Natural killer cell treated with Interleukin-12 subunit alpha and Interleukin-12 subunit beta and Interleukin-15 and Interleukin-18, amount 100 ng/mL, for 72 hours (primary cell): ENCODE data around the gene COPS6. TPM values are rescaled to one million over a fixed set of nuclear protein-coding genes. Genes with fewer than 3 reads are reported as not detected.
A peak's percentile ranks its signal among the peaks of the same experiment; 100 is the strongest.
"Not testable (repeated sequence)": the region's sequence is repeated elsewhere in the genome, so short reads cannot be mapped to it uniquely, and the experiment has no call there.

ENCODE experiments used
- ATAC-seq, 2 donors: fragments of 150-1000 bp; cut with Tn5 transposase in 1 of 2; sonication (Bioruptor Pico), chemical (Tn5 transposase) in 1 of 2; 2 replicates each; pipeline ENCODE4 v1.10.0; 2021
- DNase-seq: peaks from one replicate; pipeline ENCODE4 v3.0.0; 2022; ENCODE audit warnings: low spot score
- H3K27ac Mint-ChIP-seq, 2 donors: 1 replicate in 1 of 2; 2 replicates in 1 of 2; pipeline ENCODE4 v1.8.0; 2022; ENCODE audit warnings: mixed read lengths in 2 of 2, mild to moderate bottlenecking in 1 of 2, moderate library complexity in 1 of 2
- H3K27me3 Mint-ChIP-seq, 2 donors: 1 replicate in 1 of 2; 2 replicates in 1 of 2; pipeline ENCODE4 v1.8.0; 2022; ENCODE audit warnings: mixed read lengths in 2 of 2
- H3K36me3 Mint-ChIP-seq: one replicate; pipeline ENCODE4 v1.8.0; 2022; ENCODE audit warnings: mixed read lengths
- H3K4me1 Mint-ChIP-seq, 2 donors: 1 replicate in 1 of 2; 2 replicates in 1 of 2; pipeline ENCODE4 v1.8.0; 2022; ENCODE audit warnings: low read depth in 2 of 2, mixed read lengths in 2 of 2, mild to moderate bottlenecking in 1 of 2
- H3K4me3 Mint-ChIP-seq: one replicate; pipeline ENCODE4 v1.8.0; 2022; ENCODE audit warnings: mixed read lengths
- H3K9me3 Mint-ChIP-seq: 2 replicates; pipeline ENCODE4 v1.8.0; 2022; ENCODE audit warnings: mixed read lengths
- total RNA-seq, 2 donors: library from RNA; stranded (reverse); gene quantifications; one replicate each; pipeline ENCODE4 v1.2.3, GENCODE V29; 2022

Gene COPS6
- total RNA-seq, 2 donors from 2014 or later, result 81.8 to 88.8 TPM

- Mint-ChIP-seq H3K4me3 (peak overlapping the region; percentile 95), H3K27me3 (no peaks in the 10 kb centered on the region), H3K36me3 (no peaks in the 10 kb centered on the region), H3K27ac (peak overlapping the region; percentile 99), H3K9me3 (no peaks in the 10 kb centered on the region), H3K4me1 (peaks cover 31 to 34% of the 10 kb centered on the region in 2 donors)
- peak; percentile 55 to 58 for ATAC-seq
- no peak for DNase-seq
Observed at GRCh38 chr7:100119970-100120732, 31.4 kb downstream of the COPS6 start.

- Mint-ChIP-seq H3K4me3 (peak overlapping the region; percentile 95), H3K9me3 (no peaks in the 10 kb centered on the region), H3K27me3 (no peaks in the 10 kb centered on the region), H3K27ac (peak overlapping the region; percentile 99), H3K4me1 (peaks cover 33 to 36% of the 10 kb centered on the region in 2 donors), H3K36me3 (no peaks in the 10 kb centered on the region)
- no peak for DNase-seq
- ATAC-seq, result no peak
Observed at GRCh38 chr7:100120733-100121036, 31.9 kb downstream of the COPS6 start.

GRCh38 chr7:100122067-100122466 is 33.3 kb downstream of the COPS6 start:
- Mint-ChIP-seq H3K4me1 (peaks cover 29 to 41% of the 10 kb centered on the region in 2 donors), H3K9me3 (no peaks in the 10 kb centered on the region), H3K36me3 (no peaks in the 10 kb centered on the region), H3K27me3 (no peaks in the 10 kb centered on the region), H3K27ac (no peak overlapping the region), H3K4me3 (no peak overlapping the region)
- no peak for DNase-seq
- no peak for ATAC-seq

GRCh38 chr7:100122568-100122967 is 33.8 kb downstream of the COPS6 start:
- DNase-seq (no peak), ATAC-seq (no peak)
- H3K27me3 Mint-ChIP-seq, result no peaks in the 10 kb centered on the region
- H3K27ac Mint-ChIP-seq, result no peak overlapping the region
- no peak overlapping the region for H3K4me3 Mint-ChIP-seq
- no peaks in the 10 kb centered on the region for H3K36me3 Mint-ChIP-seq
- peaks cover 29 to 41% of the 10 kb centered on the region in 2 donors for H3K4me1 Mint-ChIP-seq
- H3K9me3 Mint-ChIP-seq, result no peaks in the 10 kb centered on the region

- Mint-ChIP-seq H3K4me3 (no peak overlapping the region), H3K9me3 (no peaks in the 10 kb centered on the region), H3K36me3 (no peaks in the 10 kb centered on the region), H3K27me3 (no peaks in the 10 kb centered on the region), H3K4me1 (peaks cover 22 to 35% of the 10 kb centered on the region in 2 donors), H3K27ac (peak overlapping the region; percentile 37 to 94)
- DNase-seq (no peak), ATAC-seq (no peak)
Observed at GRCh38 chr7:100124301-100125230, 35.8 kb downstream of the COPS6 start.

- DNase-seq (no peak), ATAC-seq (no peak)
- no peaks in the 10 kb centered on the region for H3K27me3 Mint-ChIP-seq
- peak overlapping the region; percentile 96 for H3K4me3 Mint-ChIP-seq
- peak overlapping the region; percentile 94 to 97 for H3K27ac Mint-ChIP-seq
- H3K9me3 Mint-ChIP-seq, result no peaks in the 10 kb centered on the region
- H3K36me3 Mint-ChIP-seq, result no peaks in the 10 kb centered on the region
- H3K4me1 Mint-ChIP-seq, result peaks cover 17 to 27% of the 10 kb centered on the region in 2 donors
Observed at GRCh38 chr7:100126239-100126930, 37.6 kb downstream of the COPS6 start.

- ATAC-seq (peak; percentile 92), DNase-seq (peak; percentile 89)
- Mint-ChIP-seq H3K9me3 (no peaks in the 10 kb centered on the region), H3K27me3 (no peaks in the 10 kb centered on the region), H3K27ac (peak within 1 kb of the TSS; percentile 94 to 97), H3K4me1 (peaks cover 21 to 31% of the 10 kb centered on the region in 2 donors), H3K4me3 (peak within 1 kb of the TSS; percentile 96), H3K36me3 (no peaks in the 10 kb centered on the region)
Observed at GRCh38 chr7:100126931-100127865, 38.4 kb downstream of the COPS6 start, which contains the start of gene MBLAC1. TSS of gene MBLAC1 (plus strand) at chr7:100126967. CDS start at chr7:100127396, 429 bp downstream.

GRCh38 chr7:100127866-100128636 is 39.3 kb downstream of the COPS6 start:
- no peaks in the 10 kb centered on the region for H3K27me3 Mint-ChIP-seq
- DNase-seq (no peak), ATAC-seq (no peak)
- H3K9me3 Mint-ChIP-seq, result no peaks in the 10 kb centered on the region
- no peaks in the 10 kb centered on the region for H3K36me3 Mint-ChIP-seq
- H3K27ac Mint-ChIP-seq, result no peak overlapping the region
- H3K4me3 Mint-ChIP-seq, result peak overlapping the region; percentile 62
- H3K4me1 Mint-ChIP-seq, result peaks cover 25 to 31% of the 10 kb centered on the region in 2 donors

GRCh38 chr7:100128637-100128963 is 39.8 kb downstream of the COPS6 start:
- H3K27ac Mint-ChIP-seq, result no peak overlapping the region
- DNase-seq, result no peak
- no peaks in the 10 kb centered on the region for H3K9me3 Mint-ChIP-seq
- peak overlapping the region; percentile 62 for H3K4me3 Mint-ChIP-seq
- H3K27me3 Mint-ChIP-seq, result no peaks in the 10 kb centered on the region
- no peak for ATAC-seq
- H3K36me3 Mint-ChIP-seq, result no peaks in the 10 kb centered on the region
- peaks cover 25 to 31% of the 10 kb centered on the region in 2 donors for H3K4me1 Mint-ChIP-seq

- H3K27ac Mint-ChIP-seq, ATAC-seq, DNase-seq, H3K27me3 Mint-ChIP-seq, H3K9me3 Mint-ChIP-seq, H3K36me3 Mint-ChIP-seq, H3K4me3 Mint-ChIP-seq: not testable (repeated sequence)
- H3K4me1 Mint-ChIP-seq, result peaks cover 20 to 22% of the 10 kb centered on the region in 2 donors
Observed at GRCh38 chr7:100130220-100130607, 41.4 kb downstream of the COPS6 start.

- H3K4me1 Mint-ChIP-seq, result peaks cover 16 to 20% of the 10 kb centered on the region in 2 donors
- peak in 1 of 2 donors; percentile 53 for ATAC-seq
Observed at GRCh38 chr7:100130608-100131453, 42.1 kb downstream of the COPS6 start.

More at GRCh38 chr7:100130608-100131453, 42.1 kb downstream of the COPS6 start:
- Mint-ChIP-seq H3K27ac (no peak overlapping the region), H3K36me3 (no peaks in the 10 kb centered on the region), H3K4me3 (peak overlapping the region; percentile 60), H3K27me3 (peaks cover 0 to 3% of the 10 kb centered on the region in 2 donors), H3K9me3 (no peaks in the 10 kb centered on the region)
- DNase-seq, result peak; percentile 84
